NCI-H1417 (cell line): Measurements from ENCODE around the gene CYP51A1.
"Not testable (repeated sequence)": the region's sequence is repeated elsewhere in the genome, so short reads cannot be mapped to it uniquely, and the experiment has no call there.

Source experiments
- DNase-seq, 3 experiments: peaks; one replicate each; lab custom pipeline; 2025; lab: John Stamatoyannopoulos, UW

The CYP51A1 gene

DNA sequence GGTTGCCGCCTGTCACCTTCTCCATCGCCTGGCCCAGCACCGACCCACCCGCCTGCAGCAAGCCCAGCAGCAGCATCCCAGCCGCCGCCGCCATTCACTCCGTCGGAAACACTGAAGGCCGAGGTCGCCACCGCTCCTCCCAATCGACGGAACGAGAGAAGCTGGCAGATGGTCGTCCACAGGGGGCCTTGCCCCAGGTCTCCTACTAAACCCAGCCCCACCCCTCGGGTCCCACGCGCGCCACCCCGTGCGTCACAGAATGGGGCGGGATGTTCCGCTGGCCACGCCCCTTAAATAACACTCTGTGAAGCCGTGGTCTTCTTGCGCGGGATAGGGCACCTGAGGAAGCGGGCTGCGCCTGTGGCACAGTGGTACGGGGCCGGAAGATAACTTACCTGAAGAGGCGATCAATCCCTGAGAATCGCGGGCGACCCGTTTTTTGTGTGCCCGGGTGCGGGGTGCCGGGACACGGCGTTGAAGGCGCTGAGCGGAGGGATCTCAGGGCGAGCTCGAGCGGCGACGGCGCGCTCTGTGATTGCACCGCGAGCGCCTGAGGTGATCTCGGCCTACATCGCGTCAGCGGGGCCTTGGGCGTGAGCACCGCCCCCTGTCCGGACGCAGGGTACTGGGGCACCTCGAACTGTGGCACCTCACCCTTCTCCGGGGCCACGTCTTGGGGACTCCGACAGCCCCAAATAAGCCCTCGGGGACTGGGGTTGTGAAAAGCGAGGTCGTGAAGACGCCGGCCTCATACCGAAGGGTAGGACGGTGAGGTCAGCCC lies at the start of gene CYP51A1:
CYP51A1 (minus strand) TSS at position 207 of the 781 bp plus-strand sequence; CDS start at position 94, 113 bp downstream.
- peak; percentile 96 to 100 (median 99) for DNase-seq

DNA sequence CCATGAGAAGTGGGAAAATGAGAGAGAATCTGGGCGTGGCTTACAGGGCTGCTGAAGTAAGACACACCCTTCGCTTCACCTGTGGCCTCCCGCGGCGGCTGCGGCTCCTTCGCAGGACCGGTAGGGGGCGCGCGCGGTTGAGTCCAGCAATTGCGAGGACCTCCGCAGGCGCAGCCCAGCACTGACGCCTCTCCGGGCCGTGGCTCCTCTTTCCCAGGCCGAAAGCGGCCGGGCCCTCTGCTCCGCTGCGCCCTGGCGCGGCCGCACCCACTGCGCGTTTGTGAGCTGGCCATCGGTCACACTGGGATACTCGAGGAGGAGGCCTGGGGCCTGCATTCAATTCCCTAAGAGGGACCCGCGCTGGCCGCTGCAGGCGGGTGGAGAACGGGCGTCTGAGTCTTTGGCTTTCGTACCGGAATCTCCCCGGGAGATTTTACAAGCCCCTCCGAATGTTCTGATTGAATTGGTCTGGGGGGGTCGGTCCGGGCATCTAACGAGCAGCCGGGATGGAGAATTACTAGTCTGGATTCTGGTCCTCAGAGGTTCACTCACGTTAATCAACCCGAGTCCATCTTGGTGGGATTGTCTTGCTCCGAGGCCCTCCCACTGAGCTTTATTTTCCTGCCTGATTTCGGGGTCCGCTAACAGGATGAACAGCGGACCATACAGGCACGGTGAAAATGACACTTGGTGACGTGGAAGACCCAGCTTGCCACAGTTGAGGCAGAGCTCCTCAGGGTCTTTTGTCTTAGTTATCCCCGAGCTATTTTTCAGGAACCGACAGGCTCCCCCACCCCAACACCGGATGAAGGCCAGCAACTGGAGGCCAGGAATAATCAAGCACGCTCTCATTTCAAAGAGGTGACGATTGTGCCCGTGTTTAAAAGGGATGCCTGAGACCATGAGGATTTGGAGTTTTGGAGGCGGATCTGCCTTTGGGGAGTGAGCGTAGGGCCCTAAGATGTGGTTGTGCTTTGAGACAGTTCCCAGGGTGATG lies 44.9 kb upstream of the CYP51A1 start, which contains the start of gene LRRD1:
LRRD1 (minus strand) TSS at position 215 of the 997 bp plus-strand sequence. CDS start 13,940 bp downstream, outside the sequence.
- peak; percentile 5 to 78 (median 13) for DNase-seq

DNA sequence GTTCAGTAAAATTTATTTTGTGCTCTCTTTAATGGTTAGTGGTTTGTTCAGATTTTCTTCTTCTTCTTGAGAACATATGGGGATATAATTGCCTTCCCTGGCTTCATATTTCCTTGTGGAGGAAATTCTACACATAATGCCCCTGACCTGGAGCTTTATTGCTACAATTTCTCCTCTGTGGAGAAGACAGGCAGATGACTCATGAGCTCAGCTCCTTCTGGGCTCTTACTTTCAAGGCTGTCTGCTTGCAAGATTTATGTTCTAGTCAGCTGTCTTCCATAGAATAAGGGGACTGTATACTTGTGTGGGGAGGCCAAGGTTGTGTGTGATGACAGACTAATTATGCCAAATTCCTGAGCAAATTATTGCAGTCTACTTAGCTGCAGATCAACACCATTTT lies 43.1 kb upstream of the CYP51A1 start:
- DNase-seq: peak in 1 of 3 experiments; percentile 8

GRCh38 chr7:92169529-92169928 lies 35.3 kb upstream of the CYP51A1 start:
- DNase-seq: not testable (repeated sequence)

DNA sequence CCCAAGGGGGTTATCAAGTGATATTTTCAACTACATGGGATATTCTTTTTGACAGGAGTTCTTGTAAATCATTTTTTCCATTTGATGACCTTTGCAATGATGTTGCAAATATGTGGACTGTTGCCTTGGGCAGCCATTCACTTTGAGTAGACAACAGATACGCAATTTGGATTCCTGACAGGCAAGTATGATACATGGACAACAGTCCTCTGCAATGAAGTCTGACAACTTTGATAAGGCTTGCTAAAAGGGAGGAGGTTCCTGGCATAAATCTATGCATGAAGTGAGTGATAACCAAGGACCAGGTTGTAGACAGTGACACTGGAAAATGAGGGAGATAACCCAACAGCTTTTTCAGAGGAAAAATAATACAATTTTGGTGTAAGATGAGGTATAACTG lies 27.0 kb upstream of the CYP51A1 start:
- DNase-seq: no peak

DNA sequence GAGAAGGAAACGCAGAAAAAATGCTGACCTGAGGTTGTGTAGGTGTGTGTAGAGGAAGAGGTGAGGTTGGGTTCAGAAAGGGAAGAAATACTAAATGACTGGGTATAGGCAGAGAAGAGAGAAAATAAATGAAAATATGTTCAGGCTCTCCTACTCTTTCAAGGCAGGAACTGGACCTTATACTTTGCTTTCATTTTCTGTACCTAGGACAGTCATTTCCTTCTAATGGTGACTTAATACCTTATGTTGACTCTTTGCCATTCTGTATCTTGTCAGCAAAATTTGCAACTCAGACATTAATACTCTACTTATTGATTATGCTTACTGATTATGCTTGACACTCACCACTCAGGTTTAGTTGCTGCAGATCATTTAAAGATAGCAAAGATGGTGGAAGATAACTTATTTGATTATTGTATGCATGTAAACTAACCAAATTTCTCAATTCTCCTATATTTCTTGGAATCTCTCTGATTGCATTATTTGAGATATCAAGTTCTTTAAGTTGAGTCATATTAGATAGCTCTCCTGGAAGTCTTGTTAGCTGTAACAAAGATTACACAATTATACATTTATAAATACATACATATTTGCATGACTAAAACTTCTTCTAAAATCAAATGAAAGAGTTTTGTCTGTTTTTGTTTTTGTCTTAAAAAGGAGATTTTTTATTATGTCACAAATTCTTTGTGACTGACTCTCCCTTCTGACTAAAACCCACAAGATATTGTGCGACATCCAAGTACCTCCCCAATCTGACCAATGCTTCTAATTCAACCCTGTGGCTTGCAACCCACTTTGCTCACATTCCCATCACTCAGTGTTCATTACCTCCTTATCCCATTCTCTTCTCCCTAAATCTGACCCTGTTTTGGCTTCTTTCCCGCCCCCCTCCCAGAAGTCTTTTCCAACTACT lies 24.6 kb upstream of the CYP51A1 start:
- DNase-seq: no peak

GRCh38 chr7:92156990-92157389 lies 22.7 kb upstream of the CYP51A1 start:
- DNase-seq: no peak

- DNase-seq: no peak
These were observed 20.9 kb upstream of the CYP51A1 start for GRCh38 chr7:92155108-92155739.

- peak in 2 of 3 experiments; percentile 4 to 72 for DNase-seq
These were observed 16.3 kb upstream of the CYP51A1 start for GRCh38 chr7:92150450-92151017.

DNA sequence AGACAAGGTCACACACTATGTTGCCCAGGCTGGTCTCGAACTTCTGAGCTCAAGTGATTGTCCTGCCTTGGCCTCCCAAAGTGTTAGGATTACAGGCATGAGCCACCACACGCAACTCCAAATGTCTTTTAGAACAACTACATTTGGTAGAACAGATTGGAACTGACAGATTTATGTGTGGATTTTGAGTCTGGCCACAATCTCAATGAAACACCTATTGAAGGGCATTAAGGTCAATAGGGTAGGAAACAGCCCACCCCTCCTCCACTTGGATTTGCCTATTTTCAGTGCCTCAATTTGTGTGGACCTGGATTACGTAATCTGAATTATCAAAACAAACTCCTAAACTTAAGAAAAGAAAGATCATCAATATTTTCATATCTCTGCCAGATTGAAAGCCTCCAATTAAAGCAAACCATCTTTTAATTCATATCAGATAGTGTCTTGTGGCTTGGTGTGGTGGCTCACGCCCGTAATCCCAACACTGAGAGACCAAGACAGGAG lies 15.5 kb upstream of the CYP51A1 start:
- DNase-seq: no peak

DNA sequence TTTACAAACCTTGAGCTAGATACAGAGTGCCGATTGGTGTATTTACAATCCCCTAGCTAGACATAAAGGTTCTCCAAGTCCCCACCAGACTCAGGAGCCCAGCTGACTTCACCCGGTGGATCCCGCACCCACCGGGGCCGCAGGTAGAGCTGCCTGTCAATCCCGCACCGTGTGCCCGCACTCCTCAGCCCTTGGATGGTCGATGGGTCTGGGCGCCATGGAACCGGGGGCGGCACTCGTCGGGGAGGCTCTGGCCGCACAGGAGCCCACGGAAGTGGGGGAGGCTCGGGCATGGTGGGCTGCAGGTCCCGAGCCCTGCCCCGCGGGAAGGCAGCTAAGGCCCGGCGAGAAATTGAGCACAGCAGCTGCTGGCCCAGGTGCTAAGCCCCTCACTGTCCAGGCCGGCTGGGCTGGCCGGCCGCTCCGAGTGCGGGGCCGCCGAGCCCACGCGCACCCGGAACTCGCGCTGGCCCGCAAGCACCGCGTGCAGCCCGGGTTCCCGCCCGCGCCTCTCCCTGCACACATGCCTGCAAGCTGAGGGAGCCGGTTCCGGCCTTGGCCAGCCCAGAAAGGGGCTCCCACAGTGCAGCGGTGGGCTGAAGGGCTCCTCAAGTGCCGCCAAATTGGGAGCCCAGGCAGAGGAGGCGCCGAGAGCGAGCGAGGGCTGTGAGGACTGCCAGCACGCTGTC lies 9.1 kb upstream of the CYP51A1 start:
- not testable (repeated sequence) for DNase-seq

- DNase-seq: not testable (repeated sequence)
These were observed 8.5 kb upstream of the CYP51A1 start for GRCh38 chr7:92142791-92143190.

- no peak for DNase-seq
These were observed 6.9 kb upstream of the CYP51A1 start for GRCh38 chr7:92141161-92141560.

- DNase-seq: no peak
These were observed 3.3 kb upstream of the CYP51A1 start for GRCh38 chr7:92137557-92137956.

DNA sequence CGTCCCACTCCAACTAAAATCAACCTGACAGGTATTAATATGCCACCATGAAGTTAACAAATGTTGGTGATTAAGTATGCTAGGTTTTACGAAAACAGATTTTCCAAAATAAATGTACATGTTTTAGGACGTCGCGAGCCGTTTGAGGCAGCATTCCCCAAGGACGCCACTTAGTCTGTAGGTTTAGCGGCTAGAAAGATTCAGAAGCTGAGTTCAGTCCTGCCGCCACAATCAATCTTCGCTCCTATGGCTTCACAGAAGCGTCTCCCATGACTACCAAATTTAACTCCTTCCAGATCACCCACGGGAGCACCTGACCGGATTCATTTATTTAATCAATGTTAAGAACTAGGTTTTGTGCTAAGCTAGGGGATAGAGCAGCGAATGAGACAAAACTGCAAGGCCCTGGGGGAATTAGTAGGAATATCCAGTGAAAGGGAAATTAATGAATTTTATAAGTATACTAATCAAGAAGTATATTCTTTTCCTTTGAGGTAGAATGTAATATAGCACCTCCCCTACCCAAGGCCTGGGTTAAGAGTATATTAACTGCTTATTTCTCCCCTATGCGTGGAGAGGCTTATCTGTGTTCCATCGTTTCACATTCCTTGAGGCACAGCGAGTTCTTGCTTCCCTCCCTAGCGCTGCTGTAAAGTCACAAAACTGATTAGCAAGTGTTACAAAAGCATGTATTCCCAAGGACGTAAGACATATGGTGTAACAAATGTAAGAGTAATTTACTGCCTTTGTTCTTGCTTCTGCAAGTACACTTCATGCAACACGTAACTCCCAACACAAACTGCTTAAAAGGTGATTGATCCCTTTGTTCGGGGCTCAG lies 994 bp upstream of the CYP51A1 start:
- DNase-seq: peak in 2 of 3 experiments; percentile 48 to 86

DNA sequence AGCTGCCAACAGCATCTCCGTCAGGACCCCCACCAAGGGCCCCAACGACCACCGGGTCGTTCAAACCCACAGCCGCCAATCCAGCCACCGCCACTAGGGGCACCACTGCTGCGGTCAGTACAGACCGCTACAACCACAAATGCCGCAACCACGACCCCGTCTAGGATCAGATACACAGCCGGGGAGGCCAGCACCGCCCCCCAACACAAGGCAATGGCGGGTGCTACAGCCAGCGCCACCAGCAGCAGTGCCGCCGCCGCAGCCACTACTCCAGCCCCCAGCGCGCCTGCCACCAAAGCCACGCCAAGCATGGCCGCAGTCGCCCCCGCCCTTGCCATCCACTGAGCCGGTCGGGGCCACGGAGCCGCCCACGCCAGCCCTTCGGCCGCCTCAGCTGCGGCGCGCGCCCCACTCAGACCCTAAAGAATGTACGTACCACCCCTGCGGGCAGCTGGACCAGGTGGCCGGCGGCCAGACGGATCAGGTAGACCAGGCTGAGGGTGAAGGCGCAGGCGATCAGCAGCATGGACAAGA lies 473 bp downstream of the CYP51A1 start:
- peak; percentile 53 to 94 (median 92) for DNase-seq

DNA sequence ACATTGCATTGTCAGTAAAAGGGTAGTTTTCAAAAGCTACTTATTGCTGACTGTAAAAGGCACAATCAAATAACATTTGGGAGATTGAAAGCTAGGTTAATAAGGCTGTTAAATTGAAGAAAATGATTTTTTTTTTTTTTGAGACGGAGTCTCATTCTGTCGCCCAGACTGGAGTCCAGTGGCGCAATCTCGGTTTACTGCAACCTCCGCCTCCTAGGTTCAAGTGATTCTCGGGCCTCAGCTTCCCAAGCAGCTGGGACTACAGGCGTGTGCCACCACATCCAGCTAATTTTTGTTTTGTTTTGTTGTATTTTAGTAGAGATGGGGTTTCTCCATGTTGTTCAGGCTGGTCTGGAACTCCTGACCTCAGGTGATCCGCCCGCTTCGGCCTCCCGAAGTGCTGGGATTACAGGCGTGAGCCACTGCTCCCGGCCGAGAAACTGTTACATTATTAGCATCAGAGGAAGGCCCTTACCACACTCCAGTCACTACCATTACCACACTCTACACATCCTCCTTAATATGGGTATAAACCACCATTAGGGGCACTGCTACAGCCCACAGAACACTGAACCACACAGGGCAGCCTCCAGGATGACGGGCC lies 1.0 kb downstream of the CYP51A1 start:
- peak in 1 of 3 experiments; percentile 64 for DNase-seq

DNA sequence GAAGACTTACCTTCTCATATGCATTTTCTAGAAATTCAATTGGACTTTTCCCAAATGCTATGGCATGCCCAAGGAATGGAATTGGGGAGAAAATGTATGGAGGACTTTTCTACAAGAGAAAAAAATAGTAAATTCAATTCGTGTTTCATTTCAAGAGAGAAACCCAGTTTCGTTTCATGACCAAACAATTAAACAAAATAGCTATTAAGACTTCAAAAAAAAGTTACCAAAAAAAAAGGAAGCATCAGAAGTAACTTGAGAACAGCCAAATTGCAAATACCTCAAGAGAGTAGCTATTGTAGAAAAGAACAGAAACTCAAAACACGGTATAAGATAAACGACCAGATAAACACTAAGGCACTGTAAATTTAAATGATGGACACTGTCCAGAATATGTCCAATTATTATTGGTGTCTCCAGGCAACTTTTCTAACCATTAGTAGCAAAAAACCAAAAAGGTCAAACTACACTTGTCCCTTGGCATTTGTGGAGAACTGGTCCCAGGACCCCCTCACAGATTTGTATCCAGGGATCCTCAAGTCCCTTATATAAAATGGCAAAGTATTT lies 2.4 kb downstream of the CYP51A1 start:
- DNase-seq: no peak
